Large intestine (tissue), 3 donors: ENCODE measurements around the gene SAE1. TPM values are rescaled to one million over a fixed set of nuclear protein-coding genes. Genes with fewer than 3 reads are reported as not detected.
A peak's percentile ranks its signal among the peaks of the same experiment; 100 is the strongest.

Experiments used
- DNase-seq, 2 donors: peaks; one replicate each; pipeline versions ENCODE4 v3.0.0 to v3.0.0-alpha.2; 2013
- H3K27ac ChIP-seq: one replicate; pipeline ENCODE4 v1.5.1; 2013; ENCODE audit warnings: low read length
- H3K27me3 ChIP-seq: 2 replicates; pipeline ENCODE4 v1.6.1; 2013; ENCODE audit warnings: low read length; ENCODE audit not compliant: control insufficient read depth, insufficient read depth
- H3K36me3 ChIP-seq: 2 replicates; pipeline ENCODE4 v1.6.1; 2013; ENCODE audit warnings: low read length; ENCODE audit not compliant: control insufficient read depth, insufficient read depth
- H3K4me1 ChIP-seq: one replicate; pipeline ENCODE4 v1.6.1; 2013; ENCODE audit warnings: low read length; ENCODE audit not compliant: control insufficient read depth, insufficient read depth
- H3K4me3 ChIP-seq: one replicate; pipeline ENCODE4 v1.5.1; 2013; ENCODE audit warnings: low read length
- H3K9me3 ChIP-seq: one replicate; pipeline ENCODE4 v1.6.1; 2013; ENCODE audit warnings: mild to moderate bottlenecking, low read depth, low read length, moderate library complexity; ENCODE audit not compliant: control insufficient read depth
- WGBS: methylation state at CpG from one replicate; pipeline ENCODE4 v1.1.5; 2013; ENCODE audit warnings: low lambda C conversion rate; ENCODE audit not compliant: insufficient coverage; 5-methylcytosine and 5-hydroxymethylcytosine counted together
- polyA plus RNA-seq: library from polyadenylated mRNA; unstranded; fragments of 120-200 nt; gene quantifications from one replicate; pipeline ENCODE4 v1.2.1, GENCODE V29; 2013

The SAE1 gene
- polyA plus RNA-seq, 1 donor: 61.0 TPM

- Histone ChIP-seq H3K36me3 (peaks cover 51% of the 10 kb centered on the region), H3K9me3 (no peaks in the 10 kb centered on the region), H3K27me3 (no peaks in the 10 kb centered on the region), H3K4me1 (no peaks in the 10 kb centered on the region), H3K4me3 (no peak overlapping the region), H3K27ac (no peak overlapping the region)
- no peak for DNase-seq
- WGBS: 70% methylated on average over 2 of the region's 11 CpGs
These were observed 12.9 kb downstream of the SAE1 start for GRCh38 chr19:47143322-47144073.

GRCh38 chr19:47144630-47145029 lies 14.0 kb downstream of the SAE1 start:
- Histone ChIP-seq H3K27me3 (no peaks in the 10 kb centered on the region), H3K4me3 (no peak overlapping the region), H3K36me3 (peaks cover 53% of the 10 kb centered on the region), H3K9me3 (no peaks in the 10 kb centered on the region), H3K27ac (no peak overlapping the region), H3K4me1 (no peaks in the 10 kb centered on the region)
- no CpG with 5 or more reads among the region's 13 CpGs for WGBS
- DNase-seq: no peak

GRCh38 chr19:47145639-47146486 lies 15.2 kb downstream of the SAE1 start:
- H3K27ac ChIP-seq: no peak overlapping the region
- H3K9me3 ChIP-seq: no peaks in the 10 kb centered on the region
- H3K4me3 ChIP-seq: no peak overlapping the region
- WGBS: no CpG with 5 or more reads among the region's 5 CpGs
- no peaks in the 10 kb centered on the region for H3K4me1 ChIP-seq
- H3K27me3 ChIP-seq: no peaks in the 10 kb centered on the region
- H3K36me3 ChIP-seq: peaks cover 60% of the 10 kb centered on the region
- no peak for DNase-seq

- no peak overlapping the region for H3K27ac ChIP-seq
- peaks cover 4% of the 10 kb centered on the region for H3K4me1 ChIP-seq
- no peak for DNase-seq
- no CpG with 5 or more reads among the region's 2 CpGs for WGBS
- H3K9me3 ChIP-seq: no peaks in the 10 kb centered on the region
- H3K4me3 ChIP-seq: no peak overlapping the region
- H3K27me3 ChIP-seq: no peaks in the 10 kb centered on the region
- peaks cover 63% of the 10 kb centered on the region for H3K36me3 ChIP-seq
These were observed 16.3 kb downstream of the SAE1 start for GRCh38 chr19:47146920-47147319.

GRCh38 chr19:47151627-47152026 lies 21.0 kb downstream of the SAE1 start:
- Histone ChIP-seq H3K4me3 (no peak overlapping the region), H3K9me3 (no peaks in the 10 kb centered on the region), H3K27me3 (no peaks in the 10 kb centered on the region), H3K36me3 (peaks cover 49% of the 10 kb centered on the region), H3K4me1 (peaks cover 16% of the 10 kb centered on the region), H3K27ac (peak overlapping the region; percentile 2)
- no CpG with 5 or more reads among the region's 3 CpGs for WGBS
- DNase-seq: no peak

- peaks cover 43% of the 10 kb centered on the region for H3K36me3 ChIP-seq
- DNase-seq: no peak
- no peak overlapping the region for H3K4me3 ChIP-seq
- peak overlapping the region; percentile 2 for H3K27ac ChIP-seq
- 0% methylated on average over 1 of the region's 1 CpG for WGBS
- no peaks in the 10 kb centered on the region for H3K27me3 ChIP-seq
- H3K9me3 ChIP-seq: no peaks in the 10 kb centered on the region
- H3K4me1 ChIP-seq: peaks cover 22% of the 10 kb centered on the region
These were observed 21.6 kb downstream of the SAE1 start for GRCh38 chr19:47152205-47152604.

GRCh38 chr19:47152632-47153031 lies 22.0 kb downstream of the SAE1 start:
- Histone ChIP-seq H3K4me1 (peaks cover 26% of the 10 kb centered on the region), H3K27ac (peak overlapping the region; percentile 2), H3K4me3 (no peak overlapping the region), H3K27me3 (no peaks in the 10 kb centered on the region), H3K9me3 (no peaks in the 10 kb centered on the region), H3K36me3 (peaks cover 42% of the 10 kb centered on the region)
- DNase-seq: peak in 1 of 2 donors; percentile 53
- 42% methylated on average over 2 of the region's 2 CpGs for WGBS

- no peak for DNase-seq
- H3K4me1 ChIP-seq: peaks cover 32% of the 10 kb centered on the region
- peaks cover 40% of the 10 kb centered on the region for H3K36me3 ChIP-seq
- WGBS: no CpG with 5 or more reads among the region's 2 CpGs
- H3K4me3 ChIP-seq: no peak overlapping the region
- H3K27ac ChIP-seq: no peak overlapping the region
- H3K27me3 ChIP-seq: no peaks in the 10 kb centered on the region
- no peaks in the 10 kb centered on the region for H3K9me3 ChIP-seq
These were observed 22.6 kb downstream of the SAE1 start for GRCh38 chr19:47153266-47153665.

GRCh38 chr19:47155148-47155547 lies 24.5 kb downstream of the SAE1 start:
- H3K4me1 ChIP-seq: peaks cover 37% of the 10 kb centered on the region
- peak overlapping the region; percentile 11 for H3K27ac ChIP-seq
- no CpG with 5 or more reads among the region's 7 CpGs for WGBS
- H3K9me3 ChIP-seq: no peaks in the 10 kb centered on the region
- H3K27me3 ChIP-seq: no peaks in the 10 kb centered on the region
- H3K36me3 ChIP-seq: peaks cover 38% of the 10 kb centered on the region
- H3K4me3 ChIP-seq: no peak overlapping the region
- peak in 1 of 2 donors; percentile 19 for DNase-seq

GRCh38 chr19:47156861-47157430 lies 26.3 kb downstream of the SAE1 start:
- 33% methylated on average over 2 of the region's 7 CpGs for WGBS
- Histone ChIP-seq H3K9me3 (no peaks in the 10 kb centered on the region), H3K27me3 (no peaks in the 10 kb centered on the region), H3K4me3 (no peak overlapping the region), H3K27ac (peak overlapping the region; percentile 81), H3K4me1 (peaks cover 32% of the 10 kb centered on the region), H3K36me3 (peaks cover 33% of the 10 kb centered on the region)
- DNase-seq: no peak
